GM10248 (cell line): Measurements from ENCODE around the gene MPDU1.

Experiments used
- CTCF ChIA-PET: fragments of 300-600 bp; sonication (Branson Sonifier 250); formaldehyde crosslinking; extraction: SDS; loops from one replicate; lab custom pipeline; 2021; ENCODE audit warnings: antibody characterized with exemption; lab: Yijun Ruan, JAX
- POLR2A ChIA-PET: fragments of 350-650 bp; sonication (Branson Sonifier 250); formaldehyde crosslinking; extraction: SDS; loops from one replicate; lab custom pipeline; 2020; ENCODE audit warnings: antibody characterized with exemption; lab: Yijun Ruan, JAX
- DNase-seq: peaks from one replicate; pipeline ENCODE4 v3.0.0; 2012; ENCODE audit errors: extremely low spot score
- TF ChIP-seq, protein P1 (sequence below): IDR thresholded peaks from 2 replicates; pipeline ENCODE4 v1.5.1; 2012; ENCODE audit warnings: mild to moderate bottlenecking, low read depth; ENCODE audit errors: extremely low read depth, missing control alignments, control extremely low read depth

MPDU1 gene

DNA sequence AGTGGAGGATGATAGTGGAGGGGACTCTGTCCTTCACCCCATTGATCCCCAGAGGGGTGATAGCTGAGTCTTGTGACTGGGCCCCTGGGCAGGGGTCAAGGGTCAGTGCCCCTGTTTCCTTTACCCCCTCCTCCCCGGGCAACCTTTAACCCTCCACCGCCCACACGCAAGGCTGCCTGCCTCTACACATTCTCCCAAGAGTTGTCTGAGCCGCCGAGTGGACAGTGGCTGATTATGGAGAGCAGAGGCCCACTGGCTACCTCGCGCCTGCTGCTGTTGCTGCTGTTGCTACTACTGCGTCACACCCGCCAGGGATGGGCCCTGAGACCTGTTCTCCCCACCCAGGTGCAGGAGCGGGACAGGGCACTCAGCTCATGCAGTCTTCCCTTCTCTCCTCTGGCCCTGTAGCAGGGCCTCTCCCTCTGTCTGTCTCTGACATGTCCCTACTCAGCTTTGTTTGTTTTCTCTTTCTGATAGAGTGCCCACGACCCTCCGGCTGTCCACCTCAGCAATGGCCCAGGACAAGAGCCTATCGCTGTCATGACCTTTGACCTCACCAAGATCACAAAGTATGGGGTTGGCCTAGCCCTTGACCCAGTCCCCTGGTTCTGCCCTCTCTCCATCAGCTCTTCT, 46.4 kb downstream of the MPDU1 start, which contains the start of gene SHBG:
Gene SHBG (plus strand): TSS at position 197 of the 633 bp plus-strand sequence. CDS start 38 bp downstream, at position 235.
- TF ChIP-seq, protein P1, sequence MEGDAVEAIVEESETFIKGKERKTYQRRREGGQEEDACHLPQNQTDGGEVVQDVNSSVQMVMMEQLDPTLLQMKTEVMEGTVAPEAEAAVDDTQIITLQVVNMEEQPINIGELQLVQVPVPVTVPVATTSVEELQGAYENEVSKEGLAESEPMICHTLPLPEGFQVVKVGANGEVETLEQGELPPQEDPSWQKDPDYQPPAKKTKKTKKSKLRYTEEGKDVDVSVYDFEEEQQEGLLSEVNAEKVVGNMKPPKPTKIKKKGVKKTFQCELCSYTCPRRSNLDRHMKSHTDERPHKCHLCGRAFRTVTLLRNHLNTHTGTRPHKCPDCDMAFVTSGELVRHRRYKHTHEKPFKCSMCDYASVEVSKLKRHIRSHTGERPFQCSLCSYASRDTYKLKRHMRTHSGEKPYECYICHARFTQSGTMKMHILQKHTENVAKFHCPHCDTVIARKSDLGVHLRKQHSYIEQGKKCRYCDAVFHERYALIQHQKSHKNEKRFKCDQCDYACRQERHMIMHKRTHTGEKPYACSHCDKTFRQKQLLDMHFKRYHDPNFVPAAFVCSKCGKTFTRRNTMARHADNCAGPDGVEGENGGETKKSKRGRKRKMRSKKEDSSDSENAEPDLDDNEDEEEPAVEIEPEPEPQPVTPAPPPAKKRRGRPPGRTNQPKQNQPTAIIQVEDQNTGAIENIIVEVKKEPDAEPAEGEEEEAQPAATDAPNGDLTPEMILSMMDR, result no peak
- DNase-seq, result no peak
- CTCF ChIA-PET, result interaction anchor here (1.2 to 9.5 kb wide), 6 partner anchors 13 to 57 kb away, joined by 3 to 112 read pairs (median 25); partner anchors contain the start of genes FXR2, TP53 and WRAP53
- POLR2A ChIA-PET, result no interaction called here

DNA sequence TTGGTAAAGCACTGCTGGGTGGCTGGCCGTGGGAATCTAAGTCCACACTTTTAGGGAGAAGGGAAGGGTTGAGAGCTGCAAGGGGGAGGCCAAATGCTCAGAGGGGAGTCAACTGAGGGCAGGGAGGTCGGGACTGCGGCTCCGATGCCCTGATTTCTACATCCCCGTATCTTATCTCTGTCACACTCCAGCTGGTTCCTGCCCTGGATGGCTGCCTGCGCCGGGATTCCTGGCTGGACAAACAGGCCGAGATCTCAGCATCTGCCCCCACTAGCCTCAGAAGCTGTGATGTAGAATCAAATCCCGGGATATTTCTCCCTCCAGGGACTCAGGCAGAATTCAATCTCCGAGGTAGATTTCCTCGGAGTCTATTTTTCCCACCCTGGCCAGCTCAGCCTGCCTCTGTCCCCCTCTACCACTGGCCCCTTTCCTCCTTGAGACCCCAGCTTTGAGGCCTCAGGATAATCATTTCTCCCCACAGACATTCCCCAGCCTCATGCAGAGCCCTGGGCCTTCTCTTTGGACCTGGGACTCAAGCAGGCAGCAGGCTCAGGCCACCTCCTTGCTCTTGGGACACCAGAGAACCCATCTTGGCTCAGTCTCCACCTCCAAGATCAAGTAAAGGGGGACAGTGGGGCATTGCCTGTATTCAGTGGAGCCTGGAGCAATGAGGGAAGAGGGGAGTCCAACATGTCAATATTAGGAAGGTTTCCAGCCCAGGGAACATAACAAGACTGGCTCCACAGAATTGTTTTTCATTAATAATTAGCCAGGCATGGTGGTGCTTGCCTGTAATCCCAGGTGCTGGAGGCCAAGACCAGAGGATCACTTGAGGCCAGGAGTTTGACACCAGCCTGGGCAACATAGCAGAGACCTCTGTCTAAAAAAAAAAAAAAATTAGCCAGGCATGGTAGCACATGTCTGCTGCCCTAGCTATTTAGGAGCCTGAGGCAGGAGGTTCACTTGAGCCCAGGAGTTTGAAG, 48.0 kb downstream of the MPDU1 start:
- ChIA-PET POLR2A (interaction anchor here (1.0 to 1.5 kb wide), 2 partner anchors 19 to 56 kb away, joined by 3 to 11 read pairs; partner anchors contain the start of genes ATP1B2 and TP53), CTCF (interaction anchor here (1.0 to 9.5 kb wide), 17 partner anchors 8 to 201 kb away, joined by 3 to 112 read pairs (median 5); partner anchors contain the start of genes ATP1B2, FXR2, SOX15 and TP53)
- peak; percentile 5 for DNase-seq
- TF ChIP-seq, protein P1, result no peak

DNA sequence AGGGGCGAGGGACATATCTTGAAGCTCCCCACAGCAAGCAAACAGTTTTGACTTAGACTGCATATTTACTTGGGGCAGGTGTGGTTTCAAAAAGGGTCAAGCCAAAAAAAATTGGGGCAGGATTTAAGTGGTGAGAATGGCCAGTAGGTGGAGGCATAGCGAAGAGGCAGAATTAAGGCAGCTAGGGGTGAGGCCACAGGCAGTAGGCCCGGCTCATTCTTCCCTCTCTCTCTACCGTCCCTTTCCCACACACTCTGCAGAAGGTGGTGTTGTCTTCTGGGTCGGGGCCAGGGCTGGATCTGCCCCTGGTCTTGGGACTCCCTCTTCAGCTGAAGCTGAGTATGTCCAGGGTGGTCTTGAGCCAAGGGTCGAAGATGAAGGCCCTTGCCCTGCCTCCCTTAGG, 48.8 kb downstream of the MPDU1 start:
- CTCF ChIA-PET, result interaction anchor here (0.7 to 9.5 kb wide), 22 partner anchors 9 to 358 kb away, joined by 3 to 112 read pairs (median 4); partner anchors contain the start of genes ATP1B2, FXR2, SOX15 and TP53
- POLR2A ChIA-PET, result interaction anchor here (1.5 kb wide), 1 partner anchor 55 kb away, joined by 3 read pairs; the partner anchor contains the start of gene TP53
- DNase-seq, result peak; percentile 71
- TF ChIP-seq, protein P1, result peak; percentile 45

DNA sequence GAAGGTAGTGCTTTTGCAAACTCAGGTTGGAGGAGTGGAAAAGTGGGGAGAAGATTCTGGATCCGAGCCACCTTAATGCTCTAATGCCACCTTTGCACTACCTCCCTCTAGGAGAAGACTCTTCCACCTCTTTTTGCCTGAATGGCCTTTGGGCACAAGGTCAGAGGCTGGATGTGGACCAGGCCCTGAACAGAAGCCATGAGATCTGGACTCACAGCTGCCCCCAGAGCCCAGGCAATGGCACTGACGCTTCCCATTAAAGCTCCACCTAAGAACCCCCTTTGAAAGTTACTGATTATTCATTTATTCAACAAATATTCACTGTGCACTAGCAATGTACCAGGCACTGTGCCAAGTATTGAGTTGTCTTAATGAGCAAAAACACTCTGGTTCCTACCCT, 49.4 kb downstream of the MPDU1 start:
- ChIA-PET CTCF (interaction anchor here (0.7 to 9.5 kb wide), 20 partner anchors 10 to 357 kb away, joined by 3 to 112 read pairs (median 4); partner anchors contain the start of genes ATP1B2, FXR2, SOX15 and TP53), POLR2A (no interaction called here)
- peak; percentile 4 for DNase-seq
- TF ChIP-seq, protein P1, result no peak

DNA sequence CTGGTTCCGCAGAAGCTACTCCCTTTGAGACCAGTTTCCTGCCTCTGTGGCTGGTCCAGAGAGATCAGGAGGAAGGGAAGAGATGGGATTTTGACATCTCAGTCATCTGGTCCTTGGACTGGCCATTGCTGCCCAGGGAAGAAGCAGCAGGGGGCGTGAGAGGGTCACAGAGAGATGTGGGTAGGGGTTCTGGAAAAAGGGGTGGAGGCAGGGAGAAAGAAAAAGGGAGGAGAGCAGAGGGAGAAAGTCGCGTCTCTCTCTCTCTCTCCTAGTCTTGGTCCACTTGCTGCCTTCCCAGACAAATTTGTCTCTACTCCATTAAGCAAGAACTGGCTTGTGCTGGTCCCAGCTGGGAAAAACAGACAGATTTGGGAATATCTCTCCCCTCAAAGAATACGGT, 50.7 kb downstream of the MPDU1 start:
- no peak for DNase-seq
- ChIA-PET CTCF (interaction anchor here (1.1 to 9.5 kb wide), 5 partner anchors 8 to 72 kb away, joined by 3 to 112 read pairs (median 37); partner anchors contain the start of genes FXR2, TP53 and WRAP53), POLR2A (no interaction called here)
- TF ChIP-seq, protein P1, result peak; percentile 67
